GM18511 (cell line): ENCODE measurements around the gene SH3PXD2A.
"Not testable (repeated sequence)": the region's sequence is repeated elsewhere in the genome, so short reads cannot be mapped to it uniquely, and the experiment has no call there.

Experiments used
- ATAC-seq: cut with Tn5 transposase; IDR thresholded peaks from one replicate; pipeline ENCODE4 v1.9.1; 2021; ENCODE audit warnings: mild to moderate bottlenecking, moderate library complexity; ENCODE audit not compliant: unreplicated experiment

SH3PXD2A gene

GRCh38 chr10:103635580-103635979 is 219.8 kb downstream of the SH3PXD2A start:
- ATAC-seq = no peak

DNA sequence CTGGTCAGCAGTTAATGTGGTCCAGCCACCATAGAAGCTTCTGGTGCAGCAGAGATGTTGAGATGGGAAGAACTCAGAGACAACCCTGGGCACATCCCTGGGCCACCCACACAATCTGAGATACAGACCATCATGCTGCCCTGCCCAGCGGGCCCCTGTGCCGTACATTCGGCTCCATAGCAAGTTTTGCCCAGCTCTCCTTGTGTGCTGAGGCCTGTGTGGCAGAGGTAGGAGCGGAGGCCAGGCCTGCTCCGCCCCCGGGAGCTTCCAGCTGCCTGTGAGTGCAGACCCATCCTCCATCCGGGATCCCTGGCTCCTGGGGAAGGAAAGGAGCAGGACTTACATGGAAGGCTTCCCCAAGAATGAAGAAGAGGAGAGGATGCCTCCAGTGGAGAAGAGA is 221.5 kb downstream of the SH3PXD2A start:
- no peak for ATAC-seq

- ATAC-seq = not testable (repeated sequence)
Measured at GRCh38 chr10:103632871-103633270, 222.5 kb downstream of the SH3PXD2A start.

DNA sequence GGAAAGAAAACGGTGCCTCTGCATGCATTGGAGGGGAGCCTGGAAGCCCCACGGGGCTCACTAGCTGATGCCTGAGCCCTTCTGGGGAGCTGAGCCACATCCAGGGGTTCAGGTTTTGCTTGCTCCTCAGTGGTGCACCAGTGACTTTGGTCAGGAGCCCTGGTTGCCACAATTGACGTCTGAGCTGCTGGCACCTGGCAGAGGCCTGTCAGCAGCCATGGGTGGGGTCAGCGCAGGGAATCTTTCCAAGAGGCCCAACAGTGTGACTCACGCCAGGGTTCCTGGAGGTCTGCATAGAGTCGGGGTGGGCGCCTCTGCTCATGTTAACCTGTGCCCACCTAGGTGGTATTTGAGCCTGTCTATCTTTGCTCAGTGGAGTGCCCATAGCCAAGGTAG is 223.1 kb downstream of the SH3PXD2A start:
- ATAC-seq = no peak

DNA sequence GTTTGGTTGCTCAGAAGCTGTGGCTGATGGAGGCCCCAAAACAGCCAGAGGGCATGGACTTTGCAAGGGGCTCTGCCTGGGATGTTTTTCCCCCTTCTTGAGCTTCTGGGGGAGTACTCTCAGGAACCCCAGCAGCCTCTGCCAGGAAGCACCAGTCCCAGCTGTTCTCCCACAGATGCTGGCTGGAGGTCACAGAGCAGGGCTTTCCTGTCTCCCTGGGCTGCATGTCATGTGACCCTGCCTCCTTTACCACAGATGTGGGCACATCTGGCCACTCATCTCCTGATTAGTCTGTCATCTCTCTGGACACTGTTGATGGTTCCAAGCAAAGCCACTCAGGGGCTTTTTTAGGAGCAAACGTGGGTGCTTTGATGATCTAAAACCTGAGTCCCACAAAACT is 225.2 kb downstream of the SH3PXD2A start:
- no peak for ATAC-seq

DNA sequence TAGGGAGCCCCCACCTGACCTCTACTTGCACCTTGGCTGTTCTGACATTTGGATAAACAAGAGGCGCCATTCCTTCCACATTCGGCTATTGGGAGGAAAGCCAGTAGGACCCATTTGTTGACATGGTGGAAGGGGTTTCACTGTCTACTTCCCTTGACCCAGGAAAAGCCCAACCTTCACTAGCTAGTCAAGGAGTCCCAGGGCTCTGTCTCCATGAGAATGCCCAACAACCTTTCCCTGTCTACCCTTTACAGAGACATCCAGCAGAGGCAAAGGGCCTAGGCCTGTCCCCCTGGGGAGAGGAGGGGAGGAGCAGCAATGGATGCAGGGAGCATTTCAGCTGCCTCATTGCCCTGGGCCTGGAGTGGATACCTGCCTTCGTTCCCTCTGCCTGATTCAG is 225.8 kb downstream of the SH3PXD2A start:
- no peak for ATAC-seq

DNA sequence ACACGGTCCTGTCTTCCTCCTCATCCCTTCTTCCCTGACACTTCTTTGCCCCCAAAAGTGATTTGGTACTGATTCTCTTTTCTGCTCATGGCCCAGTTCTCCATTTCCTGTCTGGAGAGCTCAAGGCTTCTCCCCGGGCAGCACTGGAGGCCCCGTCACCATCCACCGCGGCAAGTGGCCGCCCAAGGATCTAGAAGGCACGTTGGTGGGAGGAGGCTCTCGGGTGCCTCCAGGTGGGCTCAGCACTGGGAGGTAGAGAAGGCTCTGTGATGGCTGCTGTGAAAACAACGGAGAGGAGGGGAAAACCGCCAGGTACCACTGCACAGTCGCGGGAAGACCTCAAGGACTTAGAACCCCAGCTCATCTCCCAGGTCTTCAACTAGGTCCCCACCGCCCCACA is 227.5 kb downstream of the SH3PXD2A start:
- no peak for ATAC-seq

- no peak for ATAC-seq
Measured at GRCh38 chr10:103627111-103627892, 228.1 kb downstream of the SH3PXD2A start.

- ATAC-seq = no peak
Measured at GRCh38 chr10:103626178-103626577, 229.2 kb downstream of the SH3PXD2A start.

GRCh38 chr10:103622935-103623574 is 232.3 kb downstream of the SH3PXD2A start:
- no peak for ATAC-seq

DNA sequence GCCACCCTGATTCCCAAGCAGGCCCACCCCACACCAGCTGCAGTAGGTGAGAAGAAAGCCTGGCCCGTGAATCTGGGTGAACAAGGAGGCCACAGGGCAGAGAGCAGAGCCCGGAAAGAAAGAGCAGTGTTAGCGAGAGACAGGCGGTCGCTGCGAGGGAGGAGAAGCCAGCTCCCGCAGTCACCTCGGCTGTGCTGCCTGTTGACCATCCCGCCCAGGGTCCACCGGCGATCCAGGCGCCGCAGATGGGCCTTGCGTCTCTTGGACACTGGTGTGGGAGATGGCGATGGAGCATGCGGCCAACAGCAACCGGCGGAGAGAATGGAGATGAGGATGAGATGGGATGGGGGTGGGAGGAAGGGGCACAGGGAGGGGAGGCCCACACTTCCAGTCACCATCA is 233.1 kb downstream of the SH3PXD2A start:
- no peak for ATAC-seq

DNA sequence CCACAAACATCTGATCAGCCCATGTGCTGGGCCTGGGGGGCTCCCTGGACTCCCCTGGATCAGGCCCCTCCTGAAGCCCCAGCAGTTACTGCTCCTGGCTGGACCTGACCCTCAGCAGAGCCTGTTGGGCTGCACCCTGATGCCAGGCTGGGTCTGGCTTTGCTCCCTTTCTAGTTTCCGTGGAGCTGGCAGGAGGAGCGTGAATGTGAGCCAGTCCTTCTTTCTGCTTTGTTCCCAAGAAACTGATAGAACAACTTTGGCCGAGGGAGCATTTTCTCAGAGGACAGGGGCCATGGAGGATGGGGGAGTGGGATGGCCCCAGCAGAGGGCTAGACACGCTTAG is 233.6 kb downstream of the SH3PXD2A start:
- ATAC-seq = no peak

DNA sequence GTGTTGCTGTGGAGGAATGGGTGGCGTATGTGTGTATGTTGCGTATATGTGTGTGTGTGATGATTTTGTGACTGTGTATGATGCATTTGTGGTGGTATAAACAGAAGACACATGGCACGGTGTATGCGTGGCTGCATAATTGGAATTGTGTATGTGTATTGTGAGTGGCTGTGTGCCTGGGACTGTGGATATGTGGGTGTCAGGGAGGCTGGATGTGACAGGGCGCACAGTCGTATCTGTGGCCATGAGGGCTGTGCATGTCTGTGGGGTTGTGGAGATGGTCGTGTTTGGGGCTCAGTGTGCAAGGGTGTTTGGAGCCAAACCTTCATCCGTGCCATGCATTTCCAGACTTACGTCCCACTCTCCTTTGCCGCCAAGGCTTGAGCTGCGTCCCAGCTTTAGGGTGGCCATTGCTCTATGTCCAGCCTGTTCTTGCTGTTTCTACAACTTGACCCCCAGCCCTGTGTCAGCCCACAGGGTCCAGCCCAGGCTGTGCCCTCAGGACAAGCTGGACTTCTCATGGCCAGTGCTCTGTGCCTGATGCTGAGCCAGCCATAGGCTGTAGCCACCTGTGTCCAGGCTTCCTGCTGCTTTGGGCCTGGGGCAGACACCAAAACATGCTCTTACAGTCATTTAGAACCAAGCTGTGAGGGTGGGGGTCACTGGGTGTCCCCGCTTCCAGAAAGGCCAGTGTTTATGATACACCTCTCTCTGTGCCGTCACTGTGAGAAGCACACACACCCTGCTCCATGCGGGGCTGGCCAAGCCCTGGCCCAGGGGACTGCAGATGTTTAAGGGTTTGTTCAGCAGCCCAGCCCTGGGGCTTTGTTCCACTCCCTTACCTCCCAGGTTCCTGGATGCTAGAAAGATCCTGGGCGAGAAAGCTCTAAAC is 234.2 kb downstream of the SH3PXD2A start:
- no peak for ATAC-seq

DNA sequence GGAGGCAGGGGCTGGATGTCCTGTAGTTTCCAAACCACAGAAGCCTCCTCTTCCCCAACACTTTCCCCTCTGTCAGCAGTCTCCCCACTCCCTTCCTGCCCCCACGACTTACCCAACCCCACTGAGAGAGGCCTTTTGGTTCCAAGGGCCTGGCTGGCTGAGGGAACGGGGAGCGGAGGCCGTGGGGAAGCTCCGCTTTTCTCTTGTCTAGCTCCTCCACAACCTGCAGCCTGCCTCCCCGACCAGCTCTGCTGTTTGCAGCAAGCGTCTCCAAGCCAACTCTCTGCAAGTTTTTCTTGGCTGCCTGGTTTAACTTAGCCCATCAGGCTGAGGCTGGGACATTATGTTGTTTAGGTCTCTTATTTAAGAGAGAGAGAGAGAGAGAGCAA is 235.0 kb downstream of the SH3PXD2A start:
- no peak for ATAC-seq

GRCh38 chr10:103619424-103620351 is 235.7 kb downstream of the SH3PXD2A start:
- ATAC-seq = no peak

DNA sequence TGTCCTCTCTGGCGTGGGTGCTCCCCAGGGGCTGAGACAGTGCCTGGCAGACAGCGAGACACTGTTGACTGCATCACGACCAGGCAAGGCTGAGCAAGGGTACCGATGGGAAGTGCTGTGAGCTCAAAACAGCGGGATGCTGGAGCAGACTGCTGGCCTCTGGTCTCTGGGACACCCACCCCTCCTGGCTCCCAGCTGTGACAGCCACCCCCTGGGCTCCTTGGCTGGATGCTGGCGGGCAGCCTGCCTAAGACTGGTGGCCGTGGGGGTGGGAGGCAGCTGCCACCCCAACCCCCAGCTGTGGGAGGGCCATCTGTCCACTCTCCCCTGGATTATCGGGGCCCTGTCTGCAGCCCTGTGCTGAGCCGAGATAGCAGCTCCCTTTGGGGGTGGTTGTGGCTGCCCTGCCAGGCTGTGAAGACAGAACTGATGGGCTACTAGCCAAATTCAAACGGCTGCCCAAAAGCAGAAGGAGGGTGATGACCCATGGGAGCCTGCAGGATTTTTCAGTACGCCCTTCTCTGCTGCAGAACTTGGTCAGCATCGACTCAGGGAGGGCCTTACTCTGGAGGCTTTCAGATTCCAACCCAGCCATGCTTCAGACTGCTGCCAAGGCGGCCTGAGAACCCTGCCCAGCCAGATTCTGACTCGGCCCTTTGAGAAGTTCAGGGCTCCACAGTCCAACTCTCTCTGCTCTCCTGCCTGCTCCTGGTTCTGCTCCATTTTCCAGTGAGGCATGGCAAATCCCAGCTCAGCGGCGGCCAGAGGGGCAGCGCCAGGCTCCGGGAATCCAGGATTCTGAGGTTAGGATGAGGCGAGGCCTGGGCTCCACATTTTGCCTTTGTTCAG is 236.6 kb downstream of the SH3PXD2A start:
- ATAC-seq = no peak

DNA sequence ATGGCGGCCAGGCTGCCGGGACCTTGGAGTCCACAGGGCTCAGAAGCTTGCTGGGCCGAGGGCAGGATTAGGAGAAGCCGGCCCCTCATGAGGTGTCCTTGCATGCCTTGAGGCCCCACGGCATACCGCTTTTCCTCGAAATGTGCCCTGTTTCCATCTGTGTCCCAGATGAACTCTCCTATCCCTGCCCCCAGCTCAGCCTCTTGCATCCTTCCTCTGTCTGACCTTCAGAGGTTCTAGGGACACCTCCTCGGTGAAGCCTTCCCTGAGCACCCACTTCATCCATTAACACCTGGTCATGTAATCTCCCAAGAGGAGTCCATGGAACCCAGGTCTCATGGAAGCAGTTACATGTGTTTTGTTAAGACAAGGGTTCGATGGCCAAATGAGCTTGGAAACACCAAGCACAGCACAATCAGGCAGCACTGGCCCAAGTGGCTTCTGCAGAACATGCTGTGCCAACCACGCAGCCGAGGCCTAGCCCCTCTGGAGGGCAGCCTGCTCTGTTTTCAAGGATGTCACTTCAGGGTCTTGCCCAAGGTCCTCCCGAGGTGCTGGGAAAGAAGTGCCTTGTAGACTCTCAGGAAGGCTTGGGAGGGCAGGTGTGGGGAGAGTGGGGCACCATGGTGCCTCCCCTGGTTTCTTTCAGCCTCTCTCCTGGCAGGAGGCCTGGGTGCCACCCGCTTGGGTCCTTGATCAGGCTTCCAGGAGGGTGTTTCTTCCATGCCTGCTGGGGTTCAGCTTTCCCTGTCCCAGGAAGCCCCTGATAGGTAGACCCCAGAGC is 237.6 kb downstream of the SH3PXD2A start:
- ATAC-seq = no peak

- ATAC-seq = no peak
Measured at GRCh38 chr10:103616705-103617601, 238.4 kb downstream of the SH3PXD2A start.
